Measurements from ENCODE around the gene TCHP.

The TCHP gene

DNA sequence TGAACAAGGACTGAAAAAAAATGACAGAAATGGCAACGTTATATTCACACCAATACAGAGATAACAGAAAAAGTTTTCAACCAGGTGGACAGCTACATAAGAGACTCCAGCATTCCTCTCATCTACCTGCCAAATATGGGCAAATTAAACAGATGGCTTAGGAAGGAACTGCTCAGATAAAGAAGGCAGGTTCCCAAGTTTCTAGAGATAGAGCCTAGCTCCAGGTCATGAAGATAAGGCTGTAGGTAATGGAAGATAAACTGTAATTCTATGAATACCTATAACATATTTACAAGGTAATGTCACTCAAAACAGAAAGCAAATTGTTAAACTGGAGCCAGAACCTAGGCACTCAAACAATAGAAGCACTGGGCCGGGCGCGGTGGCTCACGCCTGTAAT is 53.6 kb downstream of the TCHP start:
- Histone ChIP-seq H3K9ac (ENCODE audit: low read length) (no peak overlapping the region), H3K9me3 (ENCODE audit: low read length) (no peaks in the 10 kb centered on the region), H3K27me3 (ENCODE audit: control insufficient read depth in 1 of 2, insufficient read depth in 2 of 2, low read length in 2 of 2) (no peaks in the 10 kb centered on the region), H3K36me3 (ENCODE audit: insufficient read depth, low read length) (peaks cover 36% of the 10 kb centered on the region), H3K4me3 (ENCODE audit: low read depth in 1 of 2, low read length in 2 of 2) (no peak overlapping the region), H3K4me1 (ENCODE audit: insufficient read depth, low read length) (peaks cover 19% of the 10 kb centered on the region), H3K27ac (ENCODE audit: low read depth, low read length) (no peak overlapping the region)

DNA sequence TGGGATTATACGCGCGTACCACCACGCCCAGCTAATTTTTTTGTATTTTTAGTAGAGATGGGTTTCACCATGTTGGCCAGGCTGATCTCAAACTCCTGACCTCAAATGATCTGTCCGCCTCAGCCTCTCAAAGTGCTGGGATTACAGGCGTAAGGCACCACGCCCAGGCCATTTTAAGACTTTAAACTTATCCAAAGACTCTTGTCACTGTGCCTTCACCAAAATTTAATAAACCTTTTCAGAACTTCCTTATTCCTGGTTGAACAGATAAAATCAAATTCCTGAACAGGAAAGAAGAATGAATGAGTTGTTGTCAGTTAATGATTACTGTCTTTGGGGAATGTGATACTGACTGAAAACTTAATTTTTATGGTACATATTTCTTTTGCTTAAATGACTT is 58.3 kb downstream of the TCHP start:
- Histone ChIP-seq H3K36me3 (ENCODE audit: insufficient read depth, low read length) (peaks cover 44% of the 10 kb centered on the region), H3K4me1 (ENCODE audit: insufficient read depth, low read length) (no peaks in the 10 kb centered on the region), H3K27ac (ENCODE audit: low read depth, low read length) (no peak overlapping the region), H3K4me3 (ENCODE audit: low read depth in 1 of 2, low read length in 2 of 2) (no peak overlapping the region), H3K9ac (ENCODE audit: low read length) (no peak overlapping the region), H3K27me3 (ENCODE audit: control insufficient read depth in 1 of 2, insufficient read depth in 2 of 2, low read length in 2 of 2) (no peaks in the 10 kb centered on the region), H3K9me3 (ENCODE audit: low read length) (no peaks in the 10 kb centered on the region)

DNA sequence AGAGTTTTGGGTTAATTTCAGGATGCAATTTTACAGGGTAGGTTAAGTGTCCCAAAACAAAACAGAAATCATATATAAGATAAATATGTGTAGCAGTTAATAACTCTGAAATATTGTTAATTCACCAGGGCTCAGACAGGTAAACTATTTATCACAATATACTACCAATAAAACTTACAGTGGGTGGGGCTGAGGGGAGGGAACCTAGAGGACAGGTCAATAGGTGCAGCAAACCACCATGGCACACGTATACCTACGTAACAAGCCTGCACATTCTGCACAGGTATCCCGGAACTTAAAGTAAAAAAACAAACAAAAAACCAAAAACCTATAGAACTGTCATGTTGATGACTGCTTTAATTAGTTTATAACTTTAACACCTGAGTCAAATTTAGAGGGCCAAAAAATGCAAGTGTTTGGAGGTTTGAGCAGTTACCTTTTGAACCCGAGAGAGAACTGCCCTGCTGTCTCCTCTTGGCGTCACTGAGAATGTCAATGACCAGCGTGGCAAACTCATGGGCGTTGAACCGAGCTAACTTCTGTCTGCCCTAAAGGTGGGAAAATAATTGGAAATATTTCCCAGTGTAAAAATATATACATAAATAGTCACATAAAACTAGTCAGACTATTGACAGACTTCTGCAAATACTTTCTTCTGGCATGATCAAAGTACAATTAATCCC is 59.5 kb downstream of the TCHP start:
- Histone ChIP-seq H3K4me3 (ENCODE audit: low read depth in 1 of 2, low read length in 2 of 2) (no peak overlapping the region), H3K36me3 (ENCODE audit: insufficient read depth, low read length) (peaks cover 50% of the 10 kb centered on the region), H3K27ac (ENCODE audit: low read depth, low read length) (no peak overlapping the region), H3K4me1 (ENCODE audit: insufficient read depth, low read length) (no peaks in the 10 kb centered on the region), H3K9me3 (ENCODE audit: low read length) (no peaks in the 10 kb centered on the region), H3K9ac (ENCODE audit: low read length) (no peak overlapping the region), H3K27me3 (ENCODE audit: control insufficient read depth in 1 of 2, insufficient read depth in 2 of 2, low read length in 2 of 2) (no peaks in the 10 kb centered on the region)

DNA sequence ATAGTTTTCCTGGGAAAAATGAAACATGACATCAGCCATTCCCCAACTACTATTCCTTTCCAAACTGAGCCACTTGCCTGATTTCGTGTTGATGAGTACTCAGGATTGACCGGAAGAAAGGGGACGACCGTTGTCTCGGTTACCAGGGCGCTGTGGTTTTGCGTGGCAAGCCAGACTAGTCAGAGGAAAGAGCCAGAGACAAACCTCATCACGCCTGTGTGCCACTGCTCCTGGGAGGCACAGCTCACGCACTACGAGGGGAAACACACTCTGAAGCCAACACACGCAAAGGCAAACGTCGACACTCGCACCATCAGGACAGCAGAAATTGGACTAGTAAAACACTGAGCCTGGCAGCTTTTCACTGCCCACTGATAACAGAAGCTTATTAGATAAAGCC is 61.1 kb downstream of the TCHP start:
- no peaks in the 10 kb centered on the region for H3K27me3 ChIP-seq (ENCODE audit: control insufficient read depth in 1 of 2, insufficient read depth in 2 of 2, low read length in 2 of 2)
- no peaks in the 10 kb centered on the region for H3K4me1 ChIP-seq (ENCODE audit: insufficient read depth, low read length)
- H3K9me3 ChIP-seq (ENCODE audit: low read length), result no peaks in the 10 kb centered on the region
- H3K27ac ChIP-seq (ENCODE audit: low read depth, low read length), result no peak overlapping the region
- H3K36me3 ChIP-seq (ENCODE audit: insufficient read depth, low read length), result peaks cover 62% of the 10 kb centered on the region
- no peak overlapping the region for H3K4me3 ChIP-seq (ENCODE audit: low read depth in 1 of 2, low read length in 2 of 2)
- no peak overlapping the region for H3K9ac ChIP-seq (ENCODE audit: low read length)

DNA sequence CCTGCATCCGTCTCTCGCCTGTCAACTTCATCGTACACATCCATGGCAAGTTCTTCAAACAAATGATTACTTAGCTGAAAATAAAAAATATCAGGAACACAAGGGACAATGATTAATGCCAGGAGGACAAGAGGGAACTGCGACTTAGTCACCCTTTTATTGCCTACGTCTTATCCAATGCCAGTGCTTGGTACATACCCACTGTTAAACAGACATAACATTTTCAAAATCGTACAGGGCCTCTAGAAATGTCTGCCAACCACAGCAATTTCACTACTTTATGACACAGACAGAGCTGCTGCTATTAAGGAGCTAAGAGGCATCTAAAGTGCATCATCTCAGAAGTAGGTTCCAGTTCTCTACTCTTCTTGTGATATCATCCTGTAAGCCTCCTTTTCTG is 61.5 kb downstream of the TCHP start:
- no peak overlapping the region for H3K4me3 ChIP-seq (ENCODE audit: low read depth in 1 of 2, low read length in 2 of 2)
- H3K27me3 ChIP-seq (ENCODE audit: control insufficient read depth in 1 of 2, insufficient read depth in 2 of 2, low read length in 2 of 2), result no peaks in the 10 kb centered on the region
- no peak overlapping the region for H3K9ac ChIP-seq (ENCODE audit: low read length)
- H3K36me3 ChIP-seq (ENCODE audit: insufficient read depth, low read length), result peaks cover 64% of the 10 kb centered on the region
- H3K27ac ChIP-seq (ENCODE audit: low read depth, low read length), result no peak overlapping the region
- H3K4me1 ChIP-seq (ENCODE audit: insufficient read depth, low read length), result no peaks in the 10 kb centered on the region
- no peaks in the 10 kb centered on the region for H3K9me3 ChIP-seq (ENCODE audit: low read length)

DNA sequence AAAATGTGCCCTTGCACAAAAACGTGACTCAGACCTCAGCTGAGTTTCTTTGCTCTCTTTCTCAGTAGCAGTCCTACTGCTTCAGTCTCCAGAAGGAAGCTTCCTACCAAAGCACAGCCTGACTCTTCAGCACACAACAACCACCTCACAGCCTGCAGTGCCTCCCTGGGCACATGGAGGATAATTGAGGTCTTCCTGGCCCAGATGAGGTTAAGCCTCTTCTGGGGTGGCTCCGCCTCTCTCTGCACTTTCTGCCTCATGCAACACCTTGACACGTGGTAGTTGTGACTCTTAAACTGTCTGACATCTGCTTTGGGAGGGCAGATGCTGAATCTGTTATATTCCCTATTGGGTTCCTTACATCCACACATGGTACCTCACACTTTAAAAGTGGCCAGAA is 62.3 kb downstream of the TCHP start:
- Histone ChIP-seq H3K36me3 (ENCODE audit: insufficient read depth, low read length) (peaks cover 72% of the 10 kb centered on the region), H3K27me3 (ENCODE audit: control insufficient read depth in 1 of 2, insufficient read depth in 2 of 2, low read length in 2 of 2) (no peaks in the 10 kb centered on the region), H3K9ac (ENCODE audit: low read length) (no peak overlapping the region), H3K9me3 (ENCODE audit: low read length) (no peaks in the 10 kb centered on the region), H3K4me3 (ENCODE audit: low read depth in 1 of 2, low read length in 2 of 2) (no peak overlapping the region), H3K27ac (ENCODE audit: low read depth, low read length) (no peak overlapping the region), H3K4me1 (ENCODE audit: insufficient read depth, low read length) (no peaks in the 10 kb centered on the region)

DNA sequence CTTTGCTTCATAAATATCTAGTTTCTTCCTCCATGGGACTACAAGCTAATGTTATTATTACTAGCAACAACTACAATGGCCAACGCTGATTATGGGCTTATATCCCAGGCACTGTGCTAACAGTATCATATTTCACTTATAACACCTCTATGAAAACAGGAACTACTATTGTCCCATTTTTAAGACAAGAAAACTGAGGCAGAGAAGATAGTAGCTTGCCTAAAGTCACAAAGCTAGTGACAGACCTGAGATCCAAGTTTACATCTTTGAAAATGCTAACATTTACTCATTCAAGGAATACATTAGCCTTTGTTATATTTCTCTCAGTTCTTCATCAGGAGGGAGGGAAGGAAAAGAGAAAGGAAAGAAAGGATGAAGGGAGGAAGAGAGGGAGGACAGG is 63.3 kb downstream of the TCHP start:
- Histone ChIP-seq H3K4me3 (ENCODE audit: low read depth in 1 of 2, low read length in 2 of 2) (no peak overlapping the region), H3K9ac (ENCODE audit: low read length) (no peak overlapping the region), H3K4me1 (ENCODE audit: insufficient read depth, low read length) (no peaks in the 10 kb centered on the region), H3K36me3 (ENCODE audit: insufficient read depth, low read length) (peaks cover 74% of the 10 kb centered on the region), H3K27me3 (ENCODE audit: control insufficient read depth in 1 of 2, insufficient read depth in 2 of 2, low read length in 2 of 2) (no peaks in the 10 kb centered on the region), H3K27ac (ENCODE audit: low read depth, low read length) (no peak overlapping the region), H3K9me3 (ENCODE audit: low read length) (no peaks in the 10 kb centered on the region)

DNA sequence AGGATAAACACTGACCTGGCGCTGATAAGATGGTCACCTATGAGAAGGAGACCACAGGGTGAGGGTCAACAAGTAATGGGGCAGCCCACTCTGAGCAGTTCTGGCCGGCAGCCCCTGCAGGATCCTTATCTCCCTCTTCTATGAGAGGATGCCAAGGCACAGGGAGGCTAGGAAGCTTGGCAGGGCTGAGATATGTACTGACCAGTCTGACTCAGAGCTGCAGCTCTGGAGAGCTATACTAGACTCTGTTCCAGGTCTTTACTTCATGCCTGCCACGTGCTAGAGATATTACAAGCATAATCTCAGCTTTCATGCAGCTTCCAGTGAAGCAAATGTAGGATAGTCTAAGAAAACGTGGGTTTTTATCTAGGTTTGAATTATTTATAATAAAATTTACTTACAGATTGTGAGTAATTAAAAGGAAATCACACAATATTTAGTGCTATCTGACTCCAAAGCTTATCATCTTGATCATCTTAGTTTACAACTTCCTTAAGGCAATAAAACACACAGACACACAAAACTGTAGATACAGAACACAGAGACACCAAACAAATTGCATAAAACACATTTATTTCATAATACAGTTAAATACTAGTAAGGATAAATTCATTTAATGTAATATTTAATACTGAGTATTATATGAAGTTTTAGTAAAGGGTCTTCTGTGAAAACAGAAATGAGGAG is 63.8 kb downstream of the TCHP start:
- no peaks in the 10 kb centered on the region for H3K9me3 ChIP-seq (ENCODE audit: low read length)
- no peak overlapping the region for H3K9ac ChIP-seq (ENCODE audit: low read length)
- peaks cover 69% of the 10 kb centered on the region for H3K36me3 ChIP-seq (ENCODE audit: insufficient read depth, low read length)
- no peak overlapping the region for H3K4me3 ChIP-seq (ENCODE audit: low read depth in 1 of 2, low read length in 2 of 2)
- no peak overlapping the region for H3K27ac ChIP-seq (ENCODE audit: low read depth, low read length)
- H3K27me3 ChIP-seq (ENCODE audit: control insufficient read depth in 1 of 2, insufficient read depth in 2 of 2, low read length in 2 of 2), result no peaks in the 10 kb centered on the region
- no peaks in the 10 kb centered on the region for H3K4me1 ChIP-seq (ENCODE audit: insufficient read depth, low read length)

DNA sequence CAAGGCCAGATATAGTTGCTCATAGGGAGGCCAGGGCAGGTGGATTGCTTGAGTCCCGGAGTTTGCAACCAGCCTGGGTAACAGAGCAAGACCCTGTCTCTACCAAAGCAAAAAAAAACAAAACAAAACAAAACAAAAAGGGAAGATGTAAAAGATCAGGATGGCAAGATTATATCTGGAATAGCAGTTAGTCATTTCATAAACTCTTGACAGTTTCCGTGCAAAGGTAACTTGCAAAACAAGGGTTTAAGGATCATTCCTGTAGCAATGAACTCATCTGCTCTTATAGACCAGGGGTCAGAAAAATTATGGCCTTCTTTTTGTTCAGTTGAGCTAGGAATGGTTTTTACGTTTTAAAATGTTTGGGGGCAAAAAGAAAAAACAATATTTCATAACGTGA is 66.5 kb downstream of the TCHP start:
- H3K4me1 ChIP-seq (ENCODE audit: insufficient read depth, low read length), result no peaks in the 10 kb centered on the region
- no peak overlapping the region for H3K4me3 ChIP-seq (ENCODE audit: low read depth in 1 of 2, low read length in 2 of 2)
- H3K9me3 ChIP-seq (ENCODE audit: low read length), result no peaks in the 10 kb centered on the region
- no peak overlapping the region for H3K9ac ChIP-seq (ENCODE audit: low read length)
- H3K27ac ChIP-seq (ENCODE audit: low read depth, low read length), result no peak overlapping the region
- no peaks in the 10 kb centered on the region for H3K27me3 ChIP-seq (ENCODE audit: control insufficient read depth in 1 of 2, insufficient read depth in 2 of 2, low read length in 2 of 2)
- peaks cover 52% of the 10 kb centered on the region for H3K36me3 ChIP-seq (ENCODE audit: insufficient read depth, low read length)

DNA sequence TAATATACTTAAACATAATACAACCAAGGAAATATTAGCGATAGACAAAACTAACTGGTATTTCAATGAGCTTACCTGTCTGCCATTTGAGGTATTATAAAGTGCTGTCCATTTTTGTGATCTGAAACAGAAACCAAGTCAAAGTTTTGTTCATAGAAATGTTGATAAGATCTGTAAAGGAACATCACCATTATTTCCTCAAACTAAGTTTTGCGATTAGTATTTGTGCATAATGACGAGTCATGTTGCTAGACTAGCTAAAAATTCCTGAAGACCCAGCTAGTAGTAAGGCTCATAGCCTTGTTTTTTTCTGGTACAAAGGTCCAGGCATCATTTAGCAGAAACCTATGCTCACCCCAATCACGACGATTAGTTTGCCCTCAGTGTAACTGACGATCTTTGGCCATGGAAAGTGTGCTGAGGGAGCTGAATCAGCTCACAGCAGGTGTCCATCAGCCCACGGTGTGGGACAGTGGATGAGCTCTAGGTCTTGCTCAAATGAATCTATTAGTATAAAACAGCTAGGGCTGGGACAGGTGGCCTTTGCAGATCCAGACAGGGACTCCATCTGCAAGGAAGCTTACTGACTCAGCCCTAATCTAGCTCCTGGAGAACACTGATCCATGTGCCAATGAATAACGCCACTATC is 67.4 kb downstream of the TCHP start:
- Histone ChIP-seq H3K27ac (ENCODE audit: low read depth, low read length) (no peak overlapping the region), H3K4me1 (ENCODE audit: insufficient read depth, low read length) (no peaks in the 10 kb centered on the region), H3K27me3 (ENCODE audit: control insufficient read depth in 1 of 2, insufficient read depth in 2 of 2, low read length in 2 of 2) (no peaks in the 10 kb centered on the region), H3K36me3 (ENCODE audit: insufficient read depth, low read length) (peaks cover 45% of the 10 kb centered on the region), H3K9me3 (ENCODE audit: low read length) (no peaks in the 10 kb centered on the region), H3K9ac (ENCODE audit: low read length) (no peak overlapping the region), H3K4me3 (ENCODE audit: low read depth in 1 of 2, low read length in 2 of 2) (no peak overlapping the region)

All from muscle layer of colon (tissue), 2 donors.